GM18873 (cell line): Measurements from ENCODE around the gene RNF175.

Source experiments
- ATAC-seq: cut with Tn5 transposase; IDR thresholded peaks from one replicate; pipeline ENCODE4 v1.9.1; 2021; ENCODE audit warnings: mild to moderate bottlenecking, moderate library complexity, moderate number of reproducible peaks; ENCODE audit not compliant: unreplicated experiment, low FRiP score

RNF175 gene

DNA sequence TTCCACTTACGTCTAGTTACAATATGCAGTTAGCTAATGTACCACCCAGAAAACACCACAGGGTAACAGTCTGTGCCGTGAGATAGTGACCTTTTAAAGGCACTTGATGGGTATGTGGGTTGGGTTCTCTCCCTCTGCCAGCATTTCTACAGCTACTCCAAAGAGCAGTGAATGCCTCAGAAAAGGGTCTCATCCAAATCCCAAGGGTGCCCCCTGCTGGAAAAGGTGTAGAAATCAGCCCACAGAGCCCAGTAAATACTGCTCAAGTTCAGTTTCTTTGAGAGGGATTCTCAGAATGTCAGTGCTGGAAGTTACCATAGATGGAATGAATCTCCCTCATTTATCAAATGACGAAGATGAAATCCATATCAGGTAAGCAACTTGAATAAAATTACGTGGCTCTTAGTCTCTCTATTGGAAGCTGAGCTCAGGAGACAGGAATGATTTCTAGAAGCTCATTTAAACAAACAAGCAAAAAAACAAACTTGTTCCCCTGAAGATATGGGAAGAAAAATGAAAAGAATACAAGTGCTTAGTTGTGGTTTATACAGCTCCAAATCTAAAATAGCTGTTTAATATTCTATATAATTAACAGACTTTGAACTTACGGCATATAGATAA is 9.5 kb downstream of the RNF175 start:
- ATAC-seq, result peak; percentile 62

GRCh38 chr4:153748378-153748777 is 11.4 kb downstream of the RNF175 start:
- ATAC-seq, result no peak

GRCh38 chr4:153747406-153747955 is 12.3 kb downstream of the RNF175 start:
- no peak for ATAC-seq

GRCh38 chr4:153745651-153746050 is 14.2 kb downstream of the RNF175 start:
- no peak for ATAC-seq

DNA sequence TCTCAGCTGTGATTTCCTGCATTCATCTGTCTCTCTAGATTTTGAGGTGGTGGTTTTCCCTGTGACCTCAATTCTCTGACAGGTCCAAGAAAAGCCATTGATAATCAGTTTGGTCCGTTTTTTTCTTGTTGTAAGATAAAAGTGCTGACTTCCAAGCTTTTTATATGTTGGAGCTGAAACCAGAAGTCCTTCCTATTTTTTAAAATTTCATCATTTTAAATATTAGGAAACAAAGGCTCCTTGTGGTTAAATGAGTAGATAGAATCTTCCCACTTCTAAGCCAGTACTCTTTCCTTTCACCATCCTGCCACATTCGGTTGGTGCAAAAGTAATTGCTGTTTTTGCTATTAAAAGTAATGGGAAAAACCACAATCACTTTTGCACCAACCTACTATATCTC is 18.3 kb downstream of the RNF175 start:
- no peak for ATAC-seq

GRCh38 chr4:153735906-153736461 is 23.8 kb downstream of the RNF175 start:
- ATAC-seq, result no peak

GRCh38 chr4:153733751-153734448 is 25.9 kb downstream of the RNF175 start:
- no peak for ATAC-seq

DNA sequence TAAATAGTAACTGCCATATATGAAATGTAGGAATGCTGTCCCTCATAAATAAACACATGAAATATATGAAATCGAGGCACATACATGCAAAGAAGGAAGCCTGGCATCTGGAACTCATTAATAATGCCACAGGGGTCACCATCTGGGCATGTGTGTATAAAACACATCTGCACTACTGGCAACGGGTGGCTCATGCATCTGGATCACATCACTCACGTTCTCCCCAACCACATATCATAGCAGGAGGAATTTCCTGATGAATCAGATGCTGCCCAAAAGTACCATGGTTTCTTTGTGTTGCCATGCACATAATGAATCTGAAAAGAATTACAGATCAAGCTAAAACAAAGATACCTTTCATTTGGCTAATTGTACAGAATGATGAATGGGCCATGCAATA is 28.6 kb downstream of the RNF175 start:
- ATAC-seq, result no peak

DNA sequence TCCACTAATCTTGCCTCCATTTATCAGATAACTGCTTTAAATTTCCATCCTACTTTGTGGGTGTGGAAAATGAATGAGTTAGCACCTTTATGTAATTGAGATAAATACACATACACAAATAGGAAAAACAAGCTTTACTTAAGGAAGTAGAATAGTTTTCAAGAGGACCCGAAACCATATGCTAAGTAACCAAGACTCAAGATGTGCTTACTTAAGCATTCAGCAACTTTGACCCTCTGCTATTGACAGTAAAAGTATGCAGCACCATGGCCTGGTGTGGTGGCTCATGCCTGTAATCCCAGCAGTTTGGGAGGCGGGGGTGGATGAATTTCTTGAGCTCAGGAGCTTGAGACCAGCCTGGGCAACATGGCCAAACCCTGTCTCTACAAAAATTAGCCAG is 29.9 kb downstream of the RNF175 start:
- ATAC-seq, result no peak

DNA sequence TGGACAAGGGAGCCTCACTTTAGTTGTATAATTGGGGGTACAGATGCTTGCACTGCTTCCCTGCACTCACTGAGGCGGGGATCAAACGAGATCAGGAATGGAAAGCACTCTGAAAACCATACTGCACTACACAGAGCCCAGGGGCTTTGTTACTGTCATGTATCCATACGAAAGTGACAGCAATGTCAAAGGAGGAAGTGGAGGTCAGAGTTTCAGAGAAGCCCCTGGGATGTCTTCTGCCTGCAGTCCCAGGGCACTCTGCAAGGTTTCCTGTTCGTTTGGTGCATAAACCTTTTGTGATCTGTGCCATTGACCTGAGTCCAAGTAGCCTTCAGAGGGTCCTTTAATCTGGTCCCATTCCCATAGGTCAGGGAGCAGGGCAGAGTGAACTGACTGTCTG is 31.2 kb downstream of the RNF175 start:
- ATAC-seq, result no peak

GRCh38 chr4:153728151-153728550 is 31.7 kb downstream of the RNF175 start:
- no peak for ATAC-seq

GRCh38 chr4:153725831-153726154 is 34.0 kb downstream of the RNF175 start:
- no peak for ATAC-seq

- ATAC-seq, result no peak
These were observed 34.5 kb downstream of the RNF175 start for GRCh38 chr4:153725136-153725830.

DNA sequence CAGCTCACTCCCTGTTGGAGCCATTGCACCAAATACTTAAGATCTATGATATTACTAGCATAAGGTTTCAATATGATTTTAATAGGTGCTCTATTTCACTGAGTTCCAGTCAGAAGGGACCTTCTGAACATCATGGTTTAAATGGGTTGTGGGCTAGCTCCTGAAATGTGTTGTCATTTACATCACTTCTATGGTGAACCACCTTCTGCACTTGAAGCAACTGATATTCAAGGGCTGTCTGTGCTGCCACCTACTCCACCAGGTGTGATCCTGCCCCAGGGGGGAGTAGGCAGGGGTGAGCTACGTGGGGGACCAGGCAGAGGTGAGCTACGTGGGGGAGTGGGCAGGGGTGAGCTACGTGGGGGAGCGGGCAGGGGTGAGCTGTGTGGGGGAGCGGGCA is 35.2 kb downstream of the RNF175 start:
- ATAC-seq, result no peak

DNA sequence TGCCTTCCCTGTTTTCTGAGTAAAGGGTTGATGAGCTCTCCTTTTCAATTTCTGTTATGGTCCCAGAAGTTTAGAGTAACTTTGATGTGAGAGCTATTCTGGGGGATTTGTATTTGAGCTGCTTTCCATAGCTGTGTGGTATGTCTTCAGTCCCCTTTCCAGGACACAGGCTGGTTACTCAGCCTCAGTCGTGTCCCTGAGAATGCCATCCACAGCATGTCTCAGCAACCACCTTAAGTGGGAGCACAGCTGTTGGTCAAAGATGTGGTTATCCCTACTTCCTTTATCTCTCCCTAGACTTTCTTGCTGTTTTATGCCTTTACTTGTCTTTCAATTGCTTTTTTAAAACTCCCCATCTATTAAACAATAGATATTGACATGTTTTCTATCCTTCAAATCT is 37.8 kb downstream of the RNF175 start:
- ATAC-seq, result no peak

DNA sequence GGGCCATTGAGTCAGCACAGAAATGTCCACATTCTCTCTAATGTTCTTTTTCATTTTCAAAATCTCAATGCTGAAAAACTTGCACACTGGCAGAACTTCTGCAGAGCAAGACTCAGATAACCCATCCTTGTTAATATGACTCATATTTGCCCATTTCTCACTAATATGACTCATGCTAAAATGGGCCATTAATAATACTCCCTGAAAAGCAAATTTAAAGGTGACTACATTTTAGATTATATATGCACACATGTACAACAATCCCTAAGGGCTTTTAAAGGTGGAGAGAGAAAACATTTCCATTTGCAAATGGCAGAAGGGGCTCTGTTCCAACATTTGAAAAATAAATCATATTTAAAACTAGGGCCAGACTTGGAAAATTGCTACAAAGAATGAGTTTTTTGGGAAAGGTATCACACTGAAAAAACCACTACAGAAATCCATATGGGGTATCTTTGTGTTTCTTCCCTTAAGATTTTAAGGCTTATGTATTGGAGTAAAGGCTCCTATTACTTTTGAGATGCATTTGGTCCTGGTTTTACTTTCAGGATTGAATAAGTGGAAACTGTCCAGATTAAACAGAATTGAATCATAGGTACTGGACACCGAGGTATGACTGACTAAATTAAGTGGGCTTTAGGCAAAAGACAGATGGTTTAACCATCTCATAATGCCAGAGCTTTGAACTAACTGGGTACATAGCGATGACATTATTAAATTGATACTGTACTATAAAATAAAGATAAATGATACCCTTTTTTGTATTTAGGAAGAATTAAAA is 45.8 kb downstream of the RNF175 start:
- no peak for ATAC-seq

DNA sequence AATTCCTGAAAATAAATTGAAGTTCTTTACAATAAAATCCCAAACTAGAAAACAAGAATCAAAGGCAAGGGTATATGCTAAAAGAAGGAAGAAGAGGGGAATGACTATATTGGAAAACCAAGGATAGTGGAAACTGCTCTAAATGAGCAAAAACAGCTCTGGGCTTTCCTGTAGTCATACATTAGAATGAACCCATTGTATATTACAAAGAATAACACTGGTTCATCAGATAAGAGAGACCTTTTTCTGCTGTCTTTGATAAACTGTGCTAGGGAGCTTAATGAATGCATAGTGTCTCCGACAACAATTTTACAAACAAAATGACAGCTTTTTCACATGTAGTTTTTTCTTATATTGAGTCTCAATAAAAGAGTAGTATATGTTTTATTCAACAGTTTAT is 49.1 kb downstream of the RNF175 start:
- no peak for ATAC-seq

DNA sequence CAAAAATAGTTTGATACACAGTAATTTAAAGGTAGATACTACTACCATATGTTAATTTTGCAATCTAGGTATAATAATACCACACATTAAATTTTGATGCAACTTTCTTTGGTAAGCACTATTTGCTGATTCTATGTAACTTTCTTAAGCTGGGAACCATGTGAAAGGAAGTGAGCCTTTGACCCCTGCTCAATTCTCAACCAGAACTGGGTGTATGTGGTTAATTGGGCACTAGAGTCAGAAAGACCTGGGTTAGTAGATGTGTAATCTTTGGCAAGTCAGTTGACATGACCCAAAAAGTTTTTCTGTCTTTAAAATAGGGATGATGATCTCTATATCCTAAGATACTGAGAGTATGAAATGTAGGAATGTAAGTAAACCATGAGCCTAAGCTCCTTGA is 53.3 kb downstream of the RNF175 start:
- no peak for ATAC-seq

- no peak for ATAC-seq
These were observed 53.9 kb downstream of the RNF175 start for GRCh38 chr4:153705743-153706468.

GRCh38 chr4:153704522-153704921 is 55.3 kb downstream of the RNF175 start:
- ATAC-seq, result no peak
